Measurements from ENCODE around the gene RAB40C.

DNA sequence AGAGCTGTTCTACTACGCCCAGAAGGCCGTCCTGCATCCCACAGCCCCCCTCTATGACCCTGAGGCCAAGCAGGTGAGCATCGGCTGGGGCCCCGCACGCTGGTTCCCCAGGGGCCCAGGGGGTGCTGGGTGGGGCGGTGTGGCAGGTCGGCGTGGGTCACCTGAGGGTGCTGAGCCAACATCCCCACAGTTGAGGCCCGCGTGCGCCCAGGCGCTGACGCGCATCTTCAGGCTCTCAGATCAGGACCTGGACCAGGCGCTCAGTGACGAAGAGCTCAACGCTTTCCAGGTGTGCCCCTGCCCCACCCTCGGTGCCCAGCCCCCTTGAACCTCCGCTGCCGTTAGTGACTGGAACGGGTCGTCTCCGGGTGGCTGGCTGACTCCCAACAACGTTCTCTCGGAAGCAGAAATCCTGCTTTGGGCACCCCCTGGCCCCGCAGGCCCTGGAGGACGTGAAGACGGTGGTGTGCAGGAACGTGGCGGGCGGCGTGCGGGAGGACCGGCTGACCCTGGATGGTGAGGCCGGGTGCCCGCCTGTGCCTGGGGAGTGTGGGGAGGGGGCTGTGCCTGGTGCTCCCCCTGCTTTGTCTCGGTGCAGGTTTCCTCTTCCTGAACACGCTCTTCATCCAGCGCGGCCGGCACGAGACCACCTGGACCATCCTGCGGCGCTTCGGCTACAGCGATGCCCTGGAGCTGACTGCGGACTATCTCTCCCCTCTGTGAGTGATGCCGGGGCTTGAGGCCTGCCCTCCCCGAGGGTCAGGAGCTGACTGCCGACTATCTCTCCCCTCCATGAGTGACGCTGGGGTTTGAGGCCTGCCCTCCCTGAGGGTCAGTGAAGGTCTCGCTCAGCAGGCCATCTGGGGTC lies 80.9 kb downstream of the RAB40C start:
- TF ChIP-seq BHLHE40 (IDR thresholded peaks at IDR 0.05; ENCODE audit: borderline replicate concordance) (no peak), TARDBP (IDR thresholded peaks at IDR 0.05) (no peak), ELF4 (IDR thresholded peaks at IDR 0.05) (no peak), FOXK2 (IDR thresholded peaks at IDR 0.05) (no peak), NFRKB (IDR thresholded peaks at IDR 0.05) (no peak), FOXA1 (IDR thresholded peaks at IDR 0.05) (no peak), HDGF (IDR thresholded peaks at IDR 0.05; ENCODE audit: borderline replicate concordance) (no peak), SUZ12 (IDR thresholded peaks at IDR 0.05) (no peak), CTBP1 (IDR thresholded peaks at IDR 0.05; ENCODE audit: borderline replicate concordance) (no peak)
